Loucy (cell line): ENCODE measurements around the gene MTHFD1.

ENCODE experiments used
- H2AFZ ChIP-seq: fragments of 200-600 bp; sonication (generic); 2 replicates; pipeline ENCODE4 v1.6.0; 2016; ENCODE audit warnings: antibody characterized with exemption, mild to moderate bottlenecking, low read length, moderate library complexity
- H3F3A ChIP-seq: fragments of 200-600 bp; 2 replicates; pipeline ENCODE4 v1.6.0; 2016; ENCODE audit warnings: antibody characterized with exemption, low read depth, mild to moderate bottlenecking
- H3K27me3 ChIP-seq: fragments of 200-600 bp; sonication (generic); 2 replicates; pipeline ENCODE4 v1.6.1; 2014; ENCODE audit warnings: low read length, mild to moderate bottlenecking; ENCODE audit not compliant: insufficient read depth, poor library complexity, severe bottlenecking
- H3K36me3 ChIP-seq: fragments of 200-600 bp; sonication (generic); 2 replicates; pipeline ENCODE4 v1.6.1; 2016; ENCODE audit warnings: low read length; ENCODE audit not compliant: insufficient read depth
- H3K4me1 ChIP-seq: fragments of 200-600 bp; sonication (generic); 2 replicates; pipeline ENCODE4 v1.5.1; 2014; ENCODE audit warnings: low read length, mild to moderate bottlenecking; ENCODE audit not compliant: insufficient read depth, poor library complexity, severe bottlenecking
- H3K4me2 ChIP-seq: fragments of 200-600 bp; sonication (generic); 2 replicates; pipeline ENCODE4 v1.6.0; 2014; ENCODE audit warnings: antibody characterized with exemption, low read length, low read depth, mild to moderate bottlenecking; ENCODE audit not compliant: poor library complexity, severe bottlenecking
- H3K4me3 ChIP-seq: fragments of 200-600 bp; sonication (generic); 2 replicates; pipeline ENCODE4 v1.5.1; 2014; ENCODE audit warnings: low read length, mild to moderate bottlenecking, mixed read lengths; ENCODE audit not compliant: poor library complexity, severe bottlenecking
- H3K79me2 ChIP-seq: fragments of 200-600 bp; sonication (generic); 2 replicates; pipeline ENCODE4 v1.6.1; 2014; ENCODE audit warnings: low read length; ENCODE audit not compliant: insufficient read depth
- H3K9ac ChIP-seq: fragments of 200-600 bp; sonication (generic); 2 replicates; pipeline ENCODE4 v1.6.0; 2014; ENCODE audit warnings: mild to moderate bottlenecking, low read depth, low read length, moderate library complexity; ENCODE audit not compliant: poor library complexity, severe bottlenecking
- H3K9me2 ChIP-seq: fragments of 200-600 bp; sonication (generic); replicated peaks from 2 replicates; pipeline ENCODE4 v1.6.1; 2016; ENCODE audit warnings: low read depth, low read length, mixed read lengths
- H3K9me3 ChIP-seq: fragments of 200-600 bp; sonication (generic); 2 replicates; pipeline ENCODE4 v1.6.1; 2014; ENCODE audit warnings: mild to moderate bottlenecking, antibody characterized with exemption, low read length, low read depth; ENCODE audit not compliant: insufficient read depth
- H4K20me1 ChIP-seq: fragments of 200-600 bp; sonication (generic); 2 replicates; pipeline ENCODE4 v1.6.0; 2014; ENCODE audit warnings: antibody characterized with exemption, low read length, mild to moderate bottlenecking; ENCODE audit not compliant: insufficient read depth, poor library complexity, severe bottlenecking
- CTCF ChIP-seq: fragments of 200-600 bp; sonication (generic); conservative IDR thresholded peaks from 2 replicates; pipeline ENCODE4 v1.5.1; 2014; ENCODE audit warnings: mild to moderate bottlenecking, antibody characterized with exemption, low read length
- EZH2phosphoT487 ChIP-seq: fragments of 200-600 bp; IDR thresholded peaks from 2 replicates; pipeline ENCODE4 v1.6.1; 2018; ENCODE audit warnings: antibody characterized with exemption, mild to moderate bottlenecking, moderate library complexity, borderline replicate concordance

MTHFD1 gene

GRCh38 chr14:64463873-64464272 is 75.7 kb downstream of the MTHFD1 start:
- Histone ChIP-seq H3K27me3 (no peaks in the 10 kb centered on the region), H3K79me2 (peaks cover 20% of the 10 kb centered on the region; the same call in 1 of the 2 replicates), H3K4me2 (peak overlapping the region; percentile 96), H3K9me2 (no peaks in the 10 kb centered on the region), H2AFZ (no peak overlapping the region), H3K4me3 (no peak overlapping the region), H3K9ac (no peak overlapping the region), H3K36me3 (no peaks in the 10 kb centered on the region), H4K20me1 (peaks cover 14% of the 10 kb centered on the region), H3K9me3 (no peaks in the 10 kb centered on the region), H3F3A (peaks cover 1% of the 10 kb centered on the region; the same call in 1 of the 2 replicates), H3K4me1 (peaks cover 43% of the 10 kb centered on the region)
- TF ChIP-seq CTCF (no peak), EZH2phosphoT487 (no peak)

- H3K36me3 ChIP-seq = no peaks in the 10 kb centered on the region
- H3K4me3 ChIP-seq = peak overlapping the region; percentile 86
- peaks cover 14% of the 10 kb centered on the region for H4K20me1 ChIP-seq
- no peaks in the 10 kb centered on the region for H3K9me3 ChIP-seq
- H3K4me2 ChIP-seq = peak overlapping the region; percentile 96
- peaks cover 20% of the 10 kb centered on the region; the same call in 1 of the 2 replicates for H3K79me2 ChIP-seq
- peaks cover 6% of the 10 kb centered on the region; the same call in 1 of the 2 replicates for H3F3A ChIP-seq
- H3K27me3 ChIP-seq = no peaks in the 10 kb centered on the region
- peak overlapping the region; percentile 94 for H2AFZ ChIP-seq
- TF ChIP-seq CTCF (no peak), EZH2phosphoT487 (no peak)
- H3K9ac ChIP-seq = peak overlapping the region; percentile 75
- H3K9me2 ChIP-seq = no peaks in the 10 kb centered on the region
- peaks cover 40% of the 10 kb centered on the region for H3K4me1 ChIP-seq
Observed at GRCh38 chr14:64464651-64465050, 76.5 kb downstream of the MTHFD1 start.

GRCh38 chr14:64465191-64465822 is 77.2 kb downstream of the MTHFD1 start, which contains the start of gene AKAP5:
Gene AKAP5 (plus strand): TSS chr14:64465499. CDS start chr14:64468395, 2,896 bp downstream.
- Histone ChIP-seq H3K4me2 (peak within 1 kb of the TSS; percentile 96), H3K9ac (peak within 1 kb of the TSS; percentile 75), H3F3A (peaks cover 6% of the 10 kb centered on the region; the same call in 1 of the 2 replicates), H3K27me3 (no peaks in the 10 kb centered on the region), H3K4me1 (peaks cover 38% of the 10 kb centered on the region), H3K9me2 (no peaks in the 10 kb centered on the region), H4K20me1 (peaks cover 14% of the 10 kb centered on the region), H3K79me2 (peaks cover 20% of the 10 kb centered on the region; the same call in 1 of the 2 replicates), H3K36me3 (no peaks in the 10 kb centered on the region), H2AFZ (peak within 1 kb of the TSS; percentile 94), H3K9me3 (no peaks in the 10 kb centered on the region), H3K4me3 (peak within 1 kb of the TSS; percentile 86)
- TF ChIP-seq EZH2phosphoT487 (no peak), CTCF (no peak)
